Trophoblast cell (in vitro differentiated cells and primary cell): Measurements from ENCODE around the gene CDK6.

ENCODE experiments used
- DNase-seq, 2 donors: peaks; one replicate each; pipeline ENCODE4 v3.0.0-alpha.2; 2016
- H2AFZ ChIP-seq: 2 replicates; pipeline ENCODE4 v1.6.1; 2013; ENCODE audit warnings: low read length, moderate library complexity, mild to moderate bottlenecking; ENCODE audit not compliant: insufficient read depth, poor library complexity
- H2AK5ac ChIP-seq: 2 replicates; pipeline ENCODE4 v1.6.1; 2013; ENCODE audit warnings: mild to moderate bottlenecking, low read length
- H2BK120ac ChIP-seq: 2 replicates; pipeline ENCODE4 v1.6.1; 2013; ENCODE audit warnings: low read length, mild to moderate bottlenecking, moderate library complexity; ENCODE audit not compliant: insufficient read depth, poor library complexity
- H2BK12ac ChIP-seq: 2 replicates; pipeline ENCODE4 v1.6.1; 2013; ENCODE audit warnings: mild to moderate bottlenecking, low read length, moderate library complexity
- H2BK5ac ChIP-seq: 2 replicates; pipeline ENCODE4 v1.6.1; 2013; ENCODE audit warnings: low read length, low read depth, moderate library complexity, mild to moderate bottlenecking; ENCODE audit not compliant: poor library complexity
- H3K14ac ChIP-seq: 2 replicates; pipeline ENCODE4 v1.6.1; 2013; ENCODE audit warnings: mild to moderate bottlenecking, low read length
- H3K18ac ChIP-seq: 2 replicates; pipeline ENCODE4 v1.6.1; 2013; ENCODE audit warnings: mild to moderate bottlenecking, low read length
- H3K23ac ChIP-seq: 2 replicates; pipeline ENCODE4 v1.6.1; 2013; ENCODE audit warnings: low read length
- H3K27ac ChIP-seq: 2 replicates; pipeline ENCODE4 v1.5.1; 2013; ENCODE audit warnings: low read depth, mild to moderate bottlenecking, inconsistent platforms, low read length, moderate library complexity
- H3K27me3 ChIP-seq: 2 replicates; pipeline ENCODE4 v1.6.1; 2013; ENCODE audit warnings: inconsistent platforms, mild to moderate bottlenecking, low read length, moderate library complexity; ENCODE audit not compliant: insufficient read depth
- H3K36me3 ChIP-seq, 2 experiments: 1 replicate in 1 of 2; 2 replicates in 1 of 2; pipeline ENCODE4 v1.6.1; 2013; ENCODE audit warnings: low read length in 2 of 2, mild to moderate bottlenecking in 2 of 2, moderate library complexity in 1 of 2; ENCODE audit not compliant: insufficient read depth in 2 of 2, control insufficient read depth in 1 of 2
- H3K4ac ChIP-seq: 2 replicates; pipeline ENCODE4 v1.6.1; 2013; ENCODE audit warnings: low read depth, mild to moderate bottlenecking, low read length, moderate library complexity
- H3K4me1 ChIP-seq, 2 experiments: 1 replicate in 1 of 2; 2 replicates in 1 of 2; pipeline ENCODE4 v1.6.1; 2013; ENCODE audit warnings: low read length in 2 of 2, mild to moderate bottlenecking in 2 of 2, moderate library complexity in 1 of 2; ENCODE audit not compliant: insufficient read depth in 2 of 2, control insufficient read depth in 1 of 2
- H3K4me2 ChIP-seq: 2 replicates; pipeline ENCODE4 v1.6.1; 2013; ENCODE audit warnings: inconsistent platforms, mild to moderate bottlenecking, low read length, moderate library complexity
- H3K4me3 ChIP-seq: 2 replicates; pipeline ENCODE4 v1.5.1; 2013; ENCODE audit warnings: mild to moderate bottlenecking, low read depth, low read length, inconsistent platforms
- H3K79me1 ChIP-seq: one replicate; pipeline ENCODE4 v1.6.1; 2013; ENCODE audit warnings: low read length
- H3K79me2 ChIP-seq: 2 replicates; pipeline ENCODE4 v1.6.1; 2013; ENCODE audit warnings: low read length, mild to moderate bottlenecking; ENCODE audit not compliant: control insufficient read depth, insufficient read depth, poor library complexity
- H3K9ac ChIP-seq: 2 replicates; pipeline ENCODE4 v1.6.1; 2013; ENCODE audit warnings: mild to moderate bottlenecking, low read length
- H3K9me3 ChIP-seq: 2 replicates; pipeline ENCODE4 v1.6.1; 2013; ENCODE audit warnings: low read depth, mild to moderate bottlenecking, control low read depth, inconsistent platforms, low read length; ENCODE audit not compliant: insufficient read depth
- H4K12ac ChIP-seq: 2 replicates; pipeline ENCODE4 v1.6.1; 2013; ENCODE audit warnings: low read depth, mild to moderate bottlenecking, low read length, moderate library complexity
- H4K8ac ChIP-seq: 2 replicates; pipeline ENCODE4 v1.6.1; 2013; ENCODE audit warnings: low read depth, mild to moderate bottlenecking, low read length, moderate library complexity
- H4K91ac ChIP-seq: one replicate; pipeline ENCODE4 v1.6.1; 2013; ENCODE audit warnings: low read depth, mild to moderate bottlenecking, low read length, moderate library complexity
- WGBS: extraction: QIAGEN DNeasy Blood & Tissue Kit; methylation state at CpG from one replicate; pipeline ENCODE4 v1.1.7; 2013; ENCODE audit warnings: missing lambda C conversion rate; ENCODE audit not compliant: insufficient read length, insufficient coverage; ENCODE audit errors: extremely low coverage; 5-methylcytosine and 5-hydroxymethylcytosine counted together

The CDK6 gene

DNA sequence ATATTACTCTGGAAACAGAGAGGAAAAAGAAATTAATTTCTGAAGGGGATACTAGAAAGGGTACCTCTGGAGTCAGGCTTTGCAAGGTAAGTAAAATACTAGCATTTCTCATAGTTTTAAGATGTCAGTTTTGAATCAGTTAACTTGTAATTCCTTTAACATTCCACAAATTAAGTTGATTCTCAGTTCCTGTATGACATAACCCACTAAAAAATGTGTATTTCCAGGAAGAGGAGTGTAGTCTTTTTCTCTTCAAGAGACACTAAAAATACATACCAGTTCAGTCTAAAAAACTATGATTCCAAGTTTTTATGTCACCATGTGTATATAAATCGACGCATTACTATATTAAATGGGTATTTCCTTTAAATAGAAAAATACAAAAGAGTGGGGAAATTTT is 113.2 kb downstream of the CDK6 start:
- H4K91ac ChIP-seq: no peak overlapping the region
- H2BK120ac ChIP-seq: no peak overlapping the region
- no peak overlapping the region for H3K18ac ChIP-seq
- H3K4me2 ChIP-seq: no peak overlapping the region
- peaks cover 7 to 13% of the 10 kb centered on the region in 2 experiments for H3K36me3 ChIP-seq
- no peak overlapping the region for H4K8ac ChIP-seq
- no CpG with 5 or more reads among the region's 2 CpGs for WGBS
- no peak overlapping the region for H2AFZ ChIP-seq
- no peak overlapping the region for H4K12ac ChIP-seq
- H3K4ac ChIP-seq: no peak overlapping the region
- no peak overlapping the region for H3K4me3 ChIP-seq
- H2BK12ac ChIP-seq: no peak overlapping the region
- H3K23ac ChIP-seq: no peak overlapping the region
- H3K27ac ChIP-seq: no peak overlapping the region
- H2AK5ac ChIP-seq: no peak overlapping the region
- H3K14ac ChIP-seq: no peak overlapping the region
- DNase-seq: peak in 1 of 2 donors; percentile 71
- H3K9me3 ChIP-seq: no peaks in the 10 kb centered on the region
- no peak overlapping the region for H2BK5ac ChIP-seq
- H3K27me3 ChIP-seq: no peaks in the 10 kb centered on the region
- H3K4me1 ChIP-seq: peaks cover 4 to 5% of the 10 kb centered on the region in 2 experiments
- peaks cover 4% of the 10 kb centered on the region for H3K79me1 ChIP-seq
- H3K79me2 ChIP-seq: no peaks in the 10 kb centered on the region
- H3K9ac ChIP-seq: no peak overlapping the region

GRCh38 chr7:92722541-92722940 is 113.8 kb downstream of the CDK6 start:
- no peaks in the 10 kb centered on the region for H3K79me2 ChIP-seq
- no peak for DNase-seq
- no peaks in the 10 kb centered on the region for H3K27me3 ChIP-seq

GRCh38 chr7:92720604-92721350 is 115.6 kb downstream of the CDK6 start:
- Histone ChIP-seq H3K4me2 (no peak overlapping the region), H3K79me2 (no peaks in the 10 kb centered on the region), H3K27ac (no peak overlapping the region), H2AK5ac (no peak overlapping the region), H2AFZ (no peak overlapping the region), H3K4me3 (no peak overlapping the region), H3K9me3 (no peaks in the 10 kb centered on the region), H3K27me3 (no peaks in the 10 kb centered on the region), H4K91ac (no peak overlapping the region), H3K23ac (no peak overlapping the region), H3K18ac (no peak overlapping the region), H2BK5ac (no peak overlapping the region), H3K14ac (no peak overlapping the region), H2BK120ac (no peak overlapping the region), H3K9ac (no peak overlapping the region), H3K36me3 (peaks cover 9 to 15% of the 10 kb centered on the region in 2 experiments), H2BK12ac (no peak overlapping the region), H3K79me1 (peaks cover 4% of the 10 kb centered on the region), H4K8ac (no peak overlapping the region), H3K4ac (no peak overlapping the region), H3K4me1 (peaks cover 4 to 5% of the 10 kb centered on the region in 2 experiments), H4K12ac (no peak overlapping the region)
- no CpG with 5 or more reads among the region's 4 CpGs for WGBS
- no peak for DNase-seq

More at GRCh38 chr7:92722541-92722940, 113.8 kb downstream of the CDK6 start:
- H3K4me2 ChIP-seq: no peak overlapping the region
- no peak overlapping the region for H3K18ac ChIP-seq
- H3K4me1 ChIP-seq: peaks cover 4 to 5% of the 10 kb centered on the region in 2 experiments
- H4K8ac ChIP-seq: no peak overlapping the region
- no peak overlapping the region for H3K4me3 ChIP-seq
- H3K27ac ChIP-seq: no peak overlapping the region
- H3K9ac ChIP-seq: no peak overlapping the region
- no peak overlapping the region for H3K14ac ChIP-seq
- H4K12ac ChIP-seq: no peak overlapping the region
- H4K91ac ChIP-seq: no peak overlapping the region
- no peak overlapping the region for H3K4ac ChIP-seq
- no peak overlapping the region for H2AK5ac ChIP-seq
- no peak overlapping the region for H3K23ac ChIP-seq
- no CpG with 5 or more reads among the region's 1 CpG for WGBS
- peak overlapping the region; percentile 77 for H2BK120ac ChIP-seq
- H3K36me3 ChIP-seq: peaks cover 9 to 15% of the 10 kb centered on the region in 2 experiments
- H2BK5ac ChIP-seq: no peak overlapping the region
- H3K79me1 ChIP-seq: peaks cover 4% of the 10 kb centered on the region
- H3K9me3 ChIP-seq: no peaks in the 10 kb centered on the region
- H2AFZ ChIP-seq: no peak overlapping the region
- H2BK12ac ChIP-seq: no peak overlapping the region

- no peak overlapping the region for H2BK12ac ChIP-seq
- WGBS: no CpG with 5 or more reads among the region's 18 CpGs
- H2AFZ ChIP-seq: no peak overlapping the region
- no peak overlapping the region for H2BK5ac ChIP-seq
- no peak overlapping the region for H3K4me2 ChIP-seq
- DNase-seq: peak; percentile 5 to 57
- H3K4me1 ChIP-seq: peaks cover 2% of the 10 kb centered on the region in 2 experiments
- H3K9me3 ChIP-seq: no peaks in the 10 kb centered on the region
- no peak overlapping the region for H3K9ac ChIP-seq
- no peak overlapping the region for H4K91ac ChIP-seq
- no peaks in the 10 kb centered on the region for H3K27me3 ChIP-seq
- H3K4me3 ChIP-seq: no peak overlapping the region
- no peak overlapping the region for H2AK5ac ChIP-seq
- H2BK120ac ChIP-seq: no peak overlapping the region
- H4K12ac ChIP-seq: no peak overlapping the region
- H3K18ac ChIP-seq: peak overlapping the region; percentile 25
- H3K27ac ChIP-seq: no peak overlapping the region
- H3K79me1 ChIP-seq: peaks cover 1% of the 10 kb centered on the region
- H3K23ac ChIP-seq: no peak overlapping the region
- H3K36me3 ChIP-seq: peaks cover 5 to 6% of the 10 kb centered on the region in 2 experiments
- H4K8ac ChIP-seq: no peak overlapping the region
- no peak overlapping the region for H3K14ac ChIP-seq
- no peak overlapping the region for H3K4ac ChIP-seq
- no peaks in the 10 kb centered on the region for H3K79me2 ChIP-seq
Observed at GRCh38 chr7:92717993-92718716, 118.2 kb downstream of the CDK6 start.
